PC-3 (cell line): ENCODE results near the gene NEDD4L. TPM values are rescaled to one million over a fixed set of nuclear protein-coding genes. Genes with fewer than 3 reads are reported as not detected.

Experiments used
- ATAC-seq: fragments of 200-7000 bp; cut with Tn5 transposase; 2 replicates; pipeline ENCODE4 v1.9.1; 2020; ENCODE audit warnings: mild to moderate bottlenecking, moderate library complexity
- BruUV-seq: library from RNA; stranded (reverse); fragments of 400-500 nt; replicated peaks from 2 replicates; lab custom pipeline; 2021; lab: Mats Ljungman, UMichigan
- CTCF ChIA-PET: fragments of 300-600 bp; sonication (Branson Sonifier 250); formaldehyde crosslinking; loops from one replicate; lab custom pipeline; 2022; ENCODE audit warnings: antibody characterized with exemption; lab: Charles Lee
- POLR2A ChIA-PET: fragments of 300-600 bp; sonication (Branson Sonifier 250); formaldehyde crosslinking; loops from one replicate; lab custom pipeline; 2022; ENCODE audit warnings: antibody characterized with exemption; ENCODE audit not compliant: unreplicated experiment; lab: Charles Lee
- DNase-seq: peaks from one replicate; pipeline ENCODE4 v3.0.0-alpha.2; 2015
- H2AFZ ChIP-seq: fragments of 300-600 bp; sonication (generic); 2 replicates; pipeline ENCODE4 v1.6.0; 2016; ENCODE audit warnings: antibody characterized with exemption, low read length
- H3F3A ChIP-seq: fragments of 300-600 bp; sonication (generic); one replicate; pipeline ENCODE4 v1.6.0; 2017; ENCODE audit warnings: antibody characterized with exemption, low read length, control low read depth, mild to moderate bottlenecking; ENCODE audit not compliant: unreplicated experiment
- H3K27ac ChIP-seq: fragments of 300-600 bp; sonication (generic); 2 replicates; pipeline ENCODE4 v1.5.1; 2016; ENCODE audit warnings: mild to moderate bottlenecking, low read length
- H3K27me3 ChIP-seq: fragments of 300-600 bp; sonication (generic); 2 replicates; pipeline ENCODE4 v1.6.1; 2016; ENCODE audit warnings: low read length, mixed read lengths
- H3K36me3 ChIP-seq: fragments of 300-600 bp; sonication (generic); 2 replicates; pipeline ENCODE4 v1.6.1; 2016; ENCODE audit warnings: low read depth, mixed run types, low read length, mixed read lengths
- H3K4me1 ChIP-seq: fragments of 300-600 bp; sonication (generic); 2 replicates; pipeline ENCODE4 v1.5.1; 2016; ENCODE audit warnings: low read length; ENCODE audit not compliant: insufficient read depth
- H3K4me2 ChIP-seq: fragments of 300-600 bp; sonication (generic); 2 replicates; pipeline ENCODE4 v1.6.0; 2016; ENCODE audit warnings: low read length
- H3K4me3 ChIP-seq: fragments of 300-600 bp; sonication (generic); 2 replicates; pipeline ENCODE4 v1.5.1; 2016; ENCODE audit warnings: mild to moderate bottlenecking, low read length, mixed read lengths
- H3K79me2 ChIP-seq: fragments of 300-600 bp; sonication (generic); 2 replicates; pipeline ENCODE4 v1.6.1; 2017; ENCODE audit warnings: low read length, mixed read lengths
- H3K9ac ChIP-seq: fragments of 300-600 bp; sonication (generic); 2 replicates; pipeline ENCODE4 v1.6.0; 2016; ENCODE audit warnings: mild to moderate bottlenecking, low read length
- H3K9me2 ChIP-seq: fragments of 300-600 bp; sonication (generic); replicated peaks from 2 replicates; pipeline ENCODE4 v1.6.1; 2016; ENCODE audit warnings: mixed run types, low read length, mixed read lengths
- H3K9me3 ChIP-seq: fragments of 300-600 bp; sonication (generic); 2 replicates; pipeline ENCODE4 v1.6.1; 2016; ENCODE audit warnings: low read length, mixed read lengths
- H4K20me1 ChIP-seq: fragments of 300-600 bp; sonication (generic); 2 replicates; pipeline ENCODE4 v1.6.1; 2016; ENCODE audit warnings: low read length, mixed read lengths
- EZH2 ChIP-seq: fragments of 300-600 bp; sonication (generic); IDR thresholded peaks from one replicate; pipeline ENCODE4 v1.6.1; 2017; ENCODE audit warnings: antibody characterized with exemption, mild to moderate bottlenecking, low read length; ENCODE audit not compliant: unreplicated experiment
- EZH2phosphoT487 ChIP-seq: fragments of 300-600 bp; sonication (generic); IDR thresholded peaks from 2 replicates; pipeline ENCODE4 v1.6.1; 2018; ENCODE audit warnings: mild to moderate bottlenecking, antibody characterized with exemption, low read length, borderline replicate concordance
- intact Hi-C: fragments of 100-400 bp; cut with micrococcal nuclease; formaldehyde crosslinking; loops from 2 replicates; pipeline ENCODE4 v1.9.0; 2023
- total RNA-seq: library from RNA; depleted of rRNA; stranded (reverse); fragments of >200 nt; gene quantifications from 2 replicates; pipeline ENCODE4 v1.2.3, GENCODE V29; 2014
- TF ChIP-seq, protein P1 (sequence below): fragments of 300-600 bp; sonication (generic); conservative IDR thresholded peaks from 2 replicates; pipeline ENCODE4 v1.5.1; 2017; ENCODE audit warnings: antibody characterized with exemption, low read depth, mild to moderate bottlenecking, low read length

Gene NEDD4L
- total RNA-seq, 1 experiment from 2014 or later, result 105 TPM

DNA sequence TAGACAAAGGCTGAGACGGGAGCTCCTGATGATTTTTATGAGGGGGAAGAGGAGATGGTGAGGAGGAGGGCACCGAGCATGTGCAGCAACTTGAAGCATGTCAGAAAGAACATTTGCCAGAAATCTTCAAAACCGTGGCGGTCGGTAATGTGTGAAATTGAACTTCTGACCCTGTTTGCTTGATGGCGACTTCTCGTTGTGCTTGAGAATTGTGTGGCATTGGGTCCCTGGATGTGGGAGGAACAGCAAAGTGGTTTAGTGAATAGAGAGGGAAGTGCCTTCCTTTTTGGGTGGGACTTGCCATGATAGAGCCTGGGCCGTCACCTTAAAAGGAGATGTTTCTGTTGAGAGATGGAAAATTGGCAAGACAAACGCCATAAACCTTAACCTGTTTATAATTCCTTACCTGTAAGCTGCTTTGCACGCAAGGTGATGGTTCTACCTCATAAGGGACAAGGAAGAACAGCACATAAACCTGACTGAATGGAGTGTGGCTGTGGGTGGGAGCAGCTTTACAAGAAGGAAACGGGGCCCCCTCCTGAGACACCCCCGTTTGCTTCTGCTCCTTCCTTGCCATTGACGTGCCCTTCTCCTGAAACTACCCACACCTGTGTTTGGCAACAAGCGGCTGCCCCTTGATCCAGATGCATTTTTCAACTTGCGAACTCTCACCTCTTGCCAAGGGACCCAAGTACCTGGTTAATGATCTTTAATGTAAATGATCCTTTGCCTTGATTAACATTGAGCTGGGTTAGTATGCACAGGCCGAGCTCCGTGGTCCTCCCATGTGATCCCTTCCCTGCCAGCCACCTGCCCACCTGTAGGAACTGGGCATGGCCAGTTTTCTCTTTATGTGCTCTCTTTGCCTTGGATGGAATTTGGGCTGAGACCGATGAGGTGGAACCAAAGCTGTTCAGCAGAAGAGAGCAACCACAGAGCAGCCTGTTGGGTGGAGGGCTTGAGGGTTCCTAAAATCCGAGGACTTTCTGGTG is 153.2 kb downstream of the NEDD4L start:
- H3K9me3 ChIP-seq, result no peaks in the 10 kb centered on the region
- no peak overlapping the region for H3K9ac ChIP-seq
- no peaks in the 10 kb centered on the region for H3K36me3 ChIP-seq
- H4K20me1 ChIP-seq, result peaks cover 4% of the 10 kb centered on the region; the same call in 1 of the 2 replicates
- CTCF ChIA-PET, result no interaction called here
- H3K4me1 ChIP-seq, result peaks cover 34% of the 10 kb centered on the region
- DNase-seq (no peak), ATAC-seq (no peak)
- TSS peak; percentile 86 for BruUV-seq
- intact Hi-C loops, result loop anchor here (1.0 kb wide), 1 partner anchor 21 kb away; no protein-coding TSS in a partner anchor
- no peak overlapping the region for H3K4me3 ChIP-seq
- peak overlapping the region; percentile 59; the same call in 1 of the 2 replicates for H3K27ac ChIP-seq
- no peaks in the 10 kb centered on the region for H3F3A ChIP-seq
- H3K4me2 ChIP-seq, result peak overlapping the region; percentile 60; the same call in 1 of the 2 replicates
- peaks cover 52% of the 10 kb centered on the region for H3K79me2 ChIP-seq
- TF ChIP-seq EZH2phosphoT487 (no peak), EZH2 (no peak)
- TF ChIP-seq, protein P1, sequence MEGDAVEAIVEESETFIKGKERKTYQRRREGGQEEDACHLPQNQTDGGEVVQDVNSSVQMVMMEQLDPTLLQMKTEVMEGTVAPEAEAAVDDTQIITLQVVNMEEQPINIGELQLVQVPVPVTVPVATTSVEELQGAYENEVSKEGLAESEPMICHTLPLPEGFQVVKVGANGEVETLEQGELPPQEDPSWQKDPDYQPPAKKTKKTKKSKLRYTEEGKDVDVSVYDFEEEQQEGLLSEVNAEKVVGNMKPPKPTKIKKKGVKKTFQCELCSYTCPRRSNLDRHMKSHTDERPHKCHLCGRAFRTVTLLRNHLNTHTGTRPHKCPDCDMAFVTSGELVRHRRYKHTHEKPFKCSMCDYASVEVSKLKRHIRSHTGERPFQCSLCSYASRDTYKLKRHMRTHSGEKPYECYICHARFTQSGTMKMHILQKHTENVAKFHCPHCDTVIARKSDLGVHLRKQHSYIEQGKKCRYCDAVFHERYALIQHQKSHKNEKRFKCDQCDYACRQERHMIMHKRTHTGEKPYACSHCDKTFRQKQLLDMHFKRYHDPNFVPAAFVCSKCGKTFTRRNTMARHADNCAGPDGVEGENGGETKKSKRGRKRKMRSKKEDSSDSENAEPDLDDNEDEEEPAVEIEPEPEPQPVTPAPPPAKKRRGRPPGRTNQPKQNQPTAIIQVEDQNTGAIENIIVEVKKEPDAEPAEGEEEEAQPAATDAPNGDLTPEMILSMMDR, result no peak
- H2AFZ ChIP-seq, result no peak overlapping the region
- no peaks in the 10 kb centered on the region for H3K9me2 ChIP-seq
- POLR2A ChIA-PET, result no interaction called here
- H3K27me3 ChIP-seq, result no peaks in the 10 kb centered on the region

DNA sequence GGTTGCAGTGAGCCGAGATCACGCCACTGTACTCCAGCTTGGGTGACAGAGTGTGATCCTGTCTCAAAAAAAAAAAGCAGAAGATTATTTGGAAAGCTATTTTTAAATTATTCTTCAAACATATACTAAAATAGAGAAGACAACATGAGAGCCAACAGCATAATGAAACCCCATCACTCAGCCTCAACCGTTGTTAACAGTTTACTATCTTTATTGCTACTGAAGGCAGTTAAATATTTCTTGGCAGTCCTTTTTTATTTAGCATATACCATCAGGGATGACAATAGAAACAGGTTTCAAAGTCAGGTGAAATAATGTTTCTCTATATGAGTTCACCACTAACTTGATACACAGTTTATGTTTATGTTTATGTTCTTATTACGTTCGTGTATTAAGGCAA is 157.2 kb downstream of the NEDD4L start:
- Histone ChIP-seq H3K79me2 (peaks cover 33% of the 10 kb centered on the region), H3K36me3 (no peaks in the 10 kb centered on the region; the same call in 1 of the 2 replicates), H3K9me2 (no peaks in the 10 kb centered on the region), H3K9me3 (no peaks in the 10 kb centered on the region), H4K20me1 (peaks cover 4% of the 10 kb centered on the region; the same call in 1 of the 2 replicates), H3K4me1 (peaks cover 29% of the 10 kb centered on the region), H2AFZ (no peak overlapping the region), H3K27me3 (no peaks in the 10 kb centered on the region), H3F3A (no peaks in the 10 kb centered on the region), H3K9ac (no peak overlapping the region), H3K4me2 (no peak overlapping the region), H3K27ac (no peak overlapping the region), H3K4me3 (no peak overlapping the region)
- intact Hi-C loops, result no loop called here
- no TSS peak for BruUV-seq
- ATAC-seq, result no peak
- TF ChIP-seq, protein P1, result no peak
- TF ChIP-seq EZH2 (no peak), EZH2phosphoT487 (no peak)
- ChIA-PET POLR2A (no interaction called here), CTCF (no interaction called here)
- no peak for DNase-seq
